Sigmoid colon (tissue), 3 donors: ENCODE data around the gene FAM83G.

ENCODE experiments used
- POLR2A ChIP-seq, 2 donors: fragments of 450-650 bp; IDR thresholded peaks; one replicate each; pipeline ENCODE4 v1.6.1; 2016; ENCODE audit warnings: antibody characterized with exemption in 2 of 2, mild to moderate bottlenecking in 2 of 2, moderate library complexity in 2 of 2
- TF ChIP-seq, protein P1 (sequence below), 4 experiments: fragments of 450-650 bp in 3 of 4; fragments of 200-600 bp in 1 of 4; IDR thresholded peaks; one replicate each; pipeline ENCODE4 v1.5.1; 2016 to 2019; ENCODE audit warnings: antibody characterized with exemption in 4 of 4, mild to moderate bottlenecking in 3 of 4, moderate library complexity in 2 of 4

- TF ChIP-seq, protein P1, sequence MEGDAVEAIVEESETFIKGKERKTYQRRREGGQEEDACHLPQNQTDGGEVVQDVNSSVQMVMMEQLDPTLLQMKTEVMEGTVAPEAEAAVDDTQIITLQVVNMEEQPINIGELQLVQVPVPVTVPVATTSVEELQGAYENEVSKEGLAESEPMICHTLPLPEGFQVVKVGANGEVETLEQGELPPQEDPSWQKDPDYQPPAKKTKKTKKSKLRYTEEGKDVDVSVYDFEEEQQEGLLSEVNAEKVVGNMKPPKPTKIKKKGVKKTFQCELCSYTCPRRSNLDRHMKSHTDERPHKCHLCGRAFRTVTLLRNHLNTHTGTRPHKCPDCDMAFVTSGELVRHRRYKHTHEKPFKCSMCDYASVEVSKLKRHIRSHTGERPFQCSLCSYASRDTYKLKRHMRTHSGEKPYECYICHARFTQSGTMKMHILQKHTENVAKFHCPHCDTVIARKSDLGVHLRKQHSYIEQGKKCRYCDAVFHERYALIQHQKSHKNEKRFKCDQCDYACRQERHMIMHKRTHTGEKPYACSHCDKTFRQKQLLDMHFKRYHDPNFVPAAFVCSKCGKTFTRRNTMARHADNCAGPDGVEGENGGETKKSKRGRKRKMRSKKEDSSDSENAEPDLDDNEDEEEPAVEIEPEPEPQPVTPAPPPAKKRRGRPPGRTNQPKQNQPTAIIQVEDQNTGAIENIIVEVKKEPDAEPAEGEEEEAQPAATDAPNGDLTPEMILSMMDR (IDR thresholded peaks at IDR 0.05): no peak
- no peak for TF ChIP-seq POLR2A (IDR thresholded peaks at IDR 0.05)
Observed at GRCh38 chr17:18984273-18985114, 20.1 kb downstream of the FAM83G start.
